Fibroblast of mammary gland (primary cell): ENCODE data around the gene WDR19.

ENCODE experiments used
- DNase-seq: peaks from one replicate; pipeline ENCODE4 v3.0.0-alpha.2; 2010; ENCODE audit warnings: low read depth
- H3K4me3 ChIP-seq: 2 replicates; pipeline ENCODE4 v1.5.1; 2011; ENCODE audit warnings: low read depth, mild to moderate bottlenecking, low read length, moderate library complexity; ENCODE audit not compliant: control insufficient read depth
- TF ChIP-seq, protein P1 (sequence below): conservative IDR thresholded peaks from 2 replicates; pipeline ENCODE4 v1.5.1; 2011; ENCODE audit warnings: low read depth, low read length, inconsistent platforms; ENCODE audit not compliant: control insufficient read depth, insufficient read depth

WDR19 gene

DNA sequence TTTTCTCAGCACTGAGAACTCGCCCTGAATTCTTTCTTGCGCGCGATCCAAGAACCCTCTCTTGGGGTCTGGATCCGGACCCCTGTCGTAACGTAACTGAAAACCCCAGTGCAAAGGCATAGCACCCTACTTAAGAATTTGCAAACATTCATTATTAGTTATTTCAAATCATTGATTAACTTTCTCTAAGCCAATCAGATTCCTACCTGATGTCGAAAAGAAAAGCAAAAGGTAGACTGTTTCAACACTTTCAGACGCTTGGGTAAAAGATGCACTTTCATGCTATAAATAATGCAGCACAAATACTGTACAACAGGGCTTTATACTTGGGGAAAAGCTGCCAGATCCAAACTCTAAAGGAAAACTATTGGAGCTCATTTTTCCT lies 817 bp upstream of the WDR19 start:
- peak; percentile 6 for DNase-seq
- TF ChIP-seq, protein P1, sequence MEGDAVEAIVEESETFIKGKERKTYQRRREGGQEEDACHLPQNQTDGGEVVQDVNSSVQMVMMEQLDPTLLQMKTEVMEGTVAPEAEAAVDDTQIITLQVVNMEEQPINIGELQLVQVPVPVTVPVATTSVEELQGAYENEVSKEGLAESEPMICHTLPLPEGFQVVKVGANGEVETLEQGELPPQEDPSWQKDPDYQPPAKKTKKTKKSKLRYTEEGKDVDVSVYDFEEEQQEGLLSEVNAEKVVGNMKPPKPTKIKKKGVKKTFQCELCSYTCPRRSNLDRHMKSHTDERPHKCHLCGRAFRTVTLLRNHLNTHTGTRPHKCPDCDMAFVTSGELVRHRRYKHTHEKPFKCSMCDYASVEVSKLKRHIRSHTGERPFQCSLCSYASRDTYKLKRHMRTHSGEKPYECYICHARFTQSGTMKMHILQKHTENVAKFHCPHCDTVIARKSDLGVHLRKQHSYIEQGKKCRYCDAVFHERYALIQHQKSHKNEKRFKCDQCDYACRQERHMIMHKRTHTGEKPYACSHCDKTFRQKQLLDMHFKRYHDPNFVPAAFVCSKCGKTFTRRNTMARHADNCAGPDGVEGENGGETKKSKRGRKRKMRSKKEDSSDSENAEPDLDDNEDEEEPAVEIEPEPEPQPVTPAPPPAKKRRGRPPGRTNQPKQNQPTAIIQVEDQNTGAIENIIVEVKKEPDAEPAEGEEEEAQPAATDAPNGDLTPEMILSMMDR, result no peak
- H3K4me3 ChIP-seq, result peak overlapping the region; percentile 63

- no peak overlapping the region for H3K4me3 ChIP-seq
- DNase-seq, result no peak
- TF ChIP-seq, protein P1, result no peak
Measured at GRCh38 chr4:39201963-39202362, 19.6 kb downstream of the WDR19 start.

GRCh38 chr4:39204543-39204942 lies 22.2 kb downstream of the WDR19 start:
- TF ChIP-seq, protein P1, result no peak
- no peak for DNase-seq
- H3K4me3 ChIP-seq, result no peak overlapping the region

DNA sequence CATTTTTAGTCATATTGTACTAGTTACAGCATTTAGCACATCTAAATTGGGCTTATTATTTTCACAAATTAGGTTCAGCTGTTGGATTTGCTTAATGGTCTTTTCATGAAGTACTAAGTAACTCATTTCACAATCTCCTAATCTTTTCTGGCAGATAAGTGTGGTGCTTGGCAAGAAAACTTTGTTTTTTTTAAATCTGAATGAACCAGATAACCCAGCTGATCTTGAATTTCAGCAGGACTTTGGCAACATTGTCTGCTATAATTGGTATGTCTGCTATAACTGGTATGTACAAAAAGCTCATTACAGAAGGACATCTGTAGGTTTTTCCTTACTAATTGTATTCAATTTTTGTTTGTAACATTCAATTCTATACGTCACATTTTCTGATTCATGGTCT lies 22.7 kb downstream of the WDR19 start:
- no peak for DNase-seq
- no peak overlapping the region for H3K4me3 ChIP-seq
- TF ChIP-seq, protein P1, result no peak

- no peak for DNase-seq
- TF ChIP-seq, protein P1, result no peak
- H3K4me3 ChIP-seq, result no peak overlapping the region
Measured at GRCh38 chr4:39205476-39205875, 23.1 kb downstream of the WDR19 start.

GRCh38 chr4:39227906-39228305 lies 45.6 kb downstream of the WDR19 start:
- TF ChIP-seq, protein P1, result no peak
- DNase-seq, result no peak
- H3K4me3 ChIP-seq, result no peak overlapping the region

- H3K4me3 ChIP-seq, result no peak overlapping the region
- DNase-seq, result no peak
- TF ChIP-seq, protein P1, result no peak
Measured at GRCh38 chr4:39228377-39228776, 46.0 kb downstream of the WDR19 start.
